Glomerular visceral epithelial cell (primary cell): ENCODE measurements around the gene AHNAK2.
A peak's percentile ranks its signal among the peaks of the same experiment; 100 is the strongest.

Experiments used
- DNase-seq: peaks from one replicate; pipeline ENCODE4 v3.0.0-alpha.2; 2016; ENCODE audit errors: extremely low spot score

AHNAK2 gene

GRCh38 chr14:104986487-104987164 lies 8.5 kb upstream of the AHNAK2 start:
- DNase-seq = no peak

DNA sequence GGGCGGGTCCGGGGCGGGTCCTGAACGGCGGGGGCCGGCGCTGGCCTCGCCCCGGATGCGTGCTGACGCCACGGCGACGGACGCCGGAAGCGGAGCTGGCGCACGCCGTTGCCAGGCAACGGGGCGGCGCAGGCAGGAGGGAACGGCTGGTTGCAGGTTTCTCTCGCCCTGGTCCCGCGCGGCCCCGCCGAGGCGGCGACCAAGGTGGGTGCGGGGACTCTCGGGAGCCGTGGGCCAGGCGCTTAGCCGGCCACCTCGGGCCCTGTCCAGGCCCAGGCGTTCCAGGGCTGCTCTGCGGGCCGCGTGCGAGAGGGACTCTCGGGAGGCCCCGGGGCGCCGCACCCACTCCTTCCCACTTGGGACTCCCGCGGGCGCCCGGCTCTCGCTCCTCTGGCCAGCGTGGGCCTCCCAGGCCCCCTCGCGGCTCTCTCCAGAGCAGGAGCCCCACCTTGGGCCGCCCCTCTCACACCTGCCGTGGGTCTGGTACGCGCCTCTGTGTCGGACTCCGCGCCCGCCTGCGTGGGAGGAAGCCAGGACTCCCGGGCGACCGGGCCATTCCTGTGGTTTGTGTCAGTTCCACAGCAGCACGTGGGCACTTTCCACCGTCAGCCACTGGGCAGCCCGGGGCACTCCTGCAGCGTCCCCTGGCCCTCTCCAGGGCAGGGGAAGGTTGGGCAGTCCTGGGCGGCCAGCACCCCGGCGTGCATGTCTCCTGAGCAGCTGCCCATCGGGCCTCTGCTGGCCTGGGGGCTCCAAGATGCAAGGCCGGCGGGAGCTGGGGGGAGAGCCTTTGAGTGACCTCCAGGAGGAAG lies 7.7 kb upstream of the AHNAK2 start, which contains the start of gene CLBA1:
Gene CLBA1 (plus strand): TSS at position 114 of the 812 bp plus-strand sequence. CDS start 644 bp downstream, at position 758.
- peak; percentile 92 for DNase-seq

DNA sequence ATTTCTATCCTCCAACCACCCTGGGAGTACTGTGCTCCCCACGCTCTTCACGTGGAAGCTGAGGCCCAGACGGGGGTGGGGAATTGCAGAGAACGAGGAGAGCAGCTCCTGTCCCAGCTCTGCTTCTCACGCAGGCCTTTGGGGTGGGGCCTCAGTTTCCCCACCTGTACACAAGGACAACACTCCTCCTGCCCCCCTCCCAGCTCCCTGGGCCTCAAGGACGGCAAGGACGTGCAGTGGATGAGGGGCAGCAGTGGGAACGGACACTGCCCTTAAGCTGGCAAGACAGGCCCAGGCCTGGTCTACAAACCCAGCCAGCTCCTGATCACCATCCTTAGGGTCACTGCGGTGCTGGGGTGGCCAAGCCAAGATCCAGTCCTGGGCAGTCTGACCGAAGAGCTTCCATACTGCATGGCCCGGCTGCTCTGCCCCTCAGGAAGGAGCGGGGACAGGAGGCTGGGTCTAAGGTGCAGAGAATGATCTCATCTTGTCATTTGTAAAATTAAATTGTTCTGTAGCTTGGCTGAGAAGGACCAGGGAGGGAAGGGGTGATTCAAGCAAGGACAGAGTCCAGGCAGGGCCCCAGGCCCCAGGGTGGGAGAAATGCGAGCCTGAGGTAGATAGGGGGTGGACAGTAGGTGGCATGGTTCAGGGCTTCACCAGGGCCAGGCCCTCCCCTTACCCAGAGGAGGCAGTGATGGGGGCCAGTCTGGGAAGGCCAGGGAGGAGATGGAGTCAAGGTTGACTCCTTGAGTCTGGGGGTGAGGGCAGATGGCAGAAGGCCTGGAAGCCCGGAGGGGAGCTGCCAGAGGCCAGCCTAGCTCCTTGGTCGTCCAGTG lies 6.1 kb upstream of the AHNAK2 start:
- DNase-seq = no peak

- no peak for DNase-seq
These were observed 5.1 kb upstream of the AHNAK2 start for GRCh38 chr14:104983231-104983721.

- DNase-seq = no peak
These were observed 4.5 kb upstream of the AHNAK2 start for GRCh38 chr14:104982548-104983230.

- DNase-seq = peak; percentile 41
These were observed 3.7 kb upstream of the AHNAK2 start for GRCh38 chr14:104981699-104982541.

DNA sequence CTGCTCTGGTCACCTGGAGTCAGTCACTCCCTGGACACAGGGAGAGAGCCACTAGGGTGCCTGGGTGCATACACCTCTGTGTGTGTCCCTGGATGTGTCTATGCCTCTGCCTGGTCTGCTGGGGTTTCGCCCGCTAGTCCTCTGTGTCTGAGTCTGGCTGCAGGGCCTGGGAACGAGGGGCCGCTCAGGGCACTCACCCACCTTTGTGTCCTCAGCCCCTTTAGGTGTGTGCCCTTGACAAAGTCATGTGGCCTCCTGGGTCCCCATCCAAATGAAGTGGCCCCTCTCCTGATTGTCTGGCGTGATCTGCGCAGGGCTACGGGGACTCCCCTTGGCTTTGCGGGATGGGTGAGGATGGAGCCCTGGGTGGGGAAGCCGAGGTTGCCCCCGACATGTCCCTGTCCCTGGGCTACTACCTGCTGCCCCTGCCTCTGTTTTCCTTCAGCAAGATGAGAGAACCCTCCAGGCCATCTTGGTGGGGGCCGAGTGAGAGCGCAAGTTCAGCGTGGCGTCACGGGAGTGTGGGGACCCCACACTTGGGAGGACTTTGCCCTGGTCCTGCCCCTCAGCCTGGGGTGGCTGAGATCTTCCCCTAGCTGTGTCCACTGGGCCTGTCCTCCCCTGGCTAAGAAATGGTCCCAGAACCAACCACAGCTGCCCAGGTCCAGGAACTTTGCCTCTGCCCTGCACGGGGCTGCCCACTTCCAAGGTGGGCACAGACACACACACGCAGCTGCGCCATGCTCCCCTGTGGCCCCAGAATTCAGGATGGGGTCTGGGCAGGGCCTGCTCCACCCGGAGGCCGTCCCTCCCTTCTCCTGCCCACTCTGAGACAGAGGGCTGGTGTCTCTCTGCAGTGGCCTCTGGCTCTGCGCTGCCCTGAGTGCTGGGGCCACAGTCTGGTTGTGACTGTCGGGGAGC lies 2.7 kb upstream of the AHNAK2 start:
- DNase-seq = no peak

GRCh38 chr14:104979758-104980610 lies 1.8 kb upstream of the AHNAK2 start:
- DNase-seq = peak; percentile 89

DNA sequence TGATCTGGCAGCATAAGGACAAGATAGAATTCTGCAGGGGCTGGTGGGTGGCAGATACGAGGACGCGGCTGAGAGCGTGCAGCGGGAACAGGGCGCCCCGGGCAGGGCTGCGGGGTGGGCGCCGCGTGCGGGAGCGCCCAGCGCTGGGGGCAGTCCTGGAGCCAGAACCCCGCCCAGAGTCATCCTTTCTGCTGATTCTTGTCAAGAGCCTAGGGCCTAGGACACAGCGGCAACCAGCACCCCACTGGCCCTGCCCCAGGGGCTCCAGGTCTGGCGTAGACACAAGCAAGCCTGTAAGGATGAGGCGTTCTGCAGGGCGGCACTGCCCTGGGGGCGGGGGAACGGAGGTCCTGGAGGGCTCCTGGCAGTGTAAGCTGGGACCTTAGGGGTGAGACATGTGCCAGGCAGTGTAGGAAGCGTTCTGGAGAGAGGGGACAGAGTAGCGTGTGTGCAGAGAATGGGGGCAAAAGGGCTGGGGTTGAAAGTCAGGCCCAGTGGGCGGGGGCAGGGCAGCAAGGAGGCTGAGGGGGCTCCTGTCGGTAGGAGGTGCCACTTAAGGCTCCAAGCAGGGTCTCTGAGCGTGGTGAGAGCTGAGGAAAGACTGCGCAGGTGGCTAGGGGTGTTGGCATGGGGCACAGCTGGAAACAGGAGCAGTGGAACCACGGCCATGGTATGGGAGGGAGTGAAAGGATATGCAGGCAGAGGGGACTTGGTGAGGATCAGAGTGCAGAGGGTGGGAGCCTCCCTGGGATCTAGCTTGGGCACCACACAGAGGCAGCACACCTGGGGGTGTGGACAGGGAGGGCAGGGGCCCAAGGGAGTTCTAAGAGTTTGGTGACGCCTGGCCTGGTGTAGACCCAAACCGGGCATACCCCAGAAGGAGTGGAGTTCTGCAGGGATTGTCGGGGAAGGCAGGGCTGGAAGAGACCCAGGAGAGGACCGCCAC lies 845 bp upstream of the AHNAK2 start:
- DNase-seq = no peak

DNA sequence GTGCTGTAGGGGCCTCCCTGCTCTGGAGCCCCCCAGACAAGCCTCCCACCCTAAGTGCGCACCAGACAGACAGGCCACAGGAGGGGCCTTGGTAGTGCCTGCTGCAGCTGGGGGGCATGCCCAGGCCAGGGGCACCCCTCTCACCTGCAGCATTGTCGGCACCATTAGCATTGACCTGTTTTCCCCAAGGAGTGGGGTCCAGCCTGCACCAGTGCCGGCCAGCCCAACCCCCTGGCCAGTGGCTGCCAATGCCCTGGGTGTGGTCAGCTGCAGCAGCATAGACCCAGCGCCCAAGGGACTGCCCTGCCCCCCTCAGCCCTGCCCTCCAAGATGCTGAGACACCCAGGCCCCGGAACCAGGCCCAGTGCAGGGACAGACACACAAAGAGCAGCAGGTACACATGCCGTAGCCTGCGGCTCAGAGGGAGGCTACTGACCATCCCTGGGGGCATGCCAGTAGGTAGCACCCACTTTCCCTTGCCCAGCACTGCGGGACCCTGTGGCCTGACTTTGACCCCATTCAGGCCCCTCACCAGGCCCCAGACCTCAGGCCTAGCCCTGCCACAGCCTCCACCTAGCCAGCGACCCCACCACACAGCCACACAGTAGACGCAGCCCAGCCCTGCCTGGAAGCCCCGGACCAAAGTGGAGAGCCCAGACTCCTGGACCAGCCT lies 1.0 kb downstream of the AHNAK2 start:
- DNase-seq = no peak

DNA sequence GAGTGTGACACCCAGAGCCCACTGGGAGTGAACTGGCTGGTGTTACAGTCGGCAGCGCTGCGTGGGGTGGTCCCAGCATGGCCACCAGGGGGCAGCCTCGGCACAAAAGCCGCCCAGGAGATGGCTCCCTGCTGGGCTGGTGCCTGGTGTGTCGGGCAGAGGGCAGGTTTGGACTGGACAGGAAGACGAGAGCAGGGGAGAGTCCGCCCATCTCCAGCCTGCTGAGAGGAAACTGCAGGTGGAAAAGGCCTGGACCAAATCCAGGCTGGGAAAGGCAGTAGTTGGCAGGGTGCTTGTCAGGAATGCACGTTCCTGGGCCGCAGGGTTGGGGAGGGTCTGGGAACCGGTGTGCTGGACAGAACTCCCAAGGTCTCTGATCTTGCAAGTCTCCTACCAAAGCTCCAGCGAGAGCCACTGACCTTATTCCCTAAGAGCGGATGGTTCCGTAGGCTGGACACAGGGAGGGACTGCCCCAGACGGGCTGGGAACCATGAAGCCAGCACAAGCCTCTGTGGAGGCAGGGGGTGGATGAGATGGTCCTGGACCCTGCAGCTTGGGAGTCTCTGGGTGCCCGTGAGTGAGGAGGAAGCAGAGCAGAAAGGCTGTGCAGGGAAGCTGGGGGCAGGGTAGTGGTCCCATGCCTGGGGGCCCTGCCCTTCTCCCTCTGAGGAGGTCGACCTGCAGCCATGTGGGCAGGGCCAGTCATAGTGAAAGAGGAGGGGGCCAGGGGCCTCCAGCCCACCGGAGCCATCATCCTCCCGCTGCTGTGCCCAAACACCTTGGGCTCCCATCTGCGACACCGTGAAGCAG lies 1.8 kb downstream of the AHNAK2 start:
- peak; percentile 90 for DNase-seq

- DNase-seq = no peak
These were observed 2.5 kb downstream of the AHNAK2 start for GRCh38 chr14:104975481-104976197.

DNA sequence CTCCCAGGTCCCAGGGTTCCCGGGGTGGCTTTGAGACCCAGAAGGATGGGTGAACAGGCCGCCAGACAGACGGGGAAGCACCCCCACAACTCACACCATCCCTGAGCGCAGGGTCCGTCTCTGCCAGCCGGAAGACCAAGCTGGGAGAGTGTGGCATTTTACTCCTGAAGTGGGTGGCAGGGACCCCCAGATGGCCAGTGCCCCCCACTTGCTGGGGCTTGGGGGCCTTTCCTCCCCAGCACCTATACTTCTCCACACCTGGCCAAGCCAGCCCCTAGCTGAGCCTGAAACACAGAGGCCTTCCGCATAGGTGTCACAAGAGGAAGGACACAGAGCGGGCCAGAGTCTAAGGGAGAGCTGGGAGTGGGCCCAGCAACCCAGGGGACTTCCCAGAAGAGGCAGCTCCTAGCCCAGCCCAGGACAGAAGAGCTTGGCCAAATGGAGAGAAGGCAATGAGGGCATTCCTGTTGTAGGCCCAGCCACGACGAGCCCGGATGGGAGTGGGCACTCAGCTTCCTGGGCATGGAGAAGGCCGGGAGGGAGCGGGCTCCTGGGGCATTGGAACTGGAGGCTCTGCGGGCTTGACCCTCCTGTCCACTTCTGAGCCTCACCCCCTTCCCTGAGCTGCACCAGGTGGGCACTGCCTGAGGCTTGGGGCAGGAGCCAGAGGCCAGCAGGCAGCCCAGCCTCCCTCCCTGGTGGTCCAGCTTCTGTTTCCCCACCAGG lies 3.3 kb downstream of the AHNAK2 start:
- no peak for DNase-seq

GRCh38 chr14:104974146-104974541 lies 4.0 kb downstream of the AHNAK2 start:
- DNase-seq = no peak
